Measurements from ENCODE around the gene KLK6.

DNA sequence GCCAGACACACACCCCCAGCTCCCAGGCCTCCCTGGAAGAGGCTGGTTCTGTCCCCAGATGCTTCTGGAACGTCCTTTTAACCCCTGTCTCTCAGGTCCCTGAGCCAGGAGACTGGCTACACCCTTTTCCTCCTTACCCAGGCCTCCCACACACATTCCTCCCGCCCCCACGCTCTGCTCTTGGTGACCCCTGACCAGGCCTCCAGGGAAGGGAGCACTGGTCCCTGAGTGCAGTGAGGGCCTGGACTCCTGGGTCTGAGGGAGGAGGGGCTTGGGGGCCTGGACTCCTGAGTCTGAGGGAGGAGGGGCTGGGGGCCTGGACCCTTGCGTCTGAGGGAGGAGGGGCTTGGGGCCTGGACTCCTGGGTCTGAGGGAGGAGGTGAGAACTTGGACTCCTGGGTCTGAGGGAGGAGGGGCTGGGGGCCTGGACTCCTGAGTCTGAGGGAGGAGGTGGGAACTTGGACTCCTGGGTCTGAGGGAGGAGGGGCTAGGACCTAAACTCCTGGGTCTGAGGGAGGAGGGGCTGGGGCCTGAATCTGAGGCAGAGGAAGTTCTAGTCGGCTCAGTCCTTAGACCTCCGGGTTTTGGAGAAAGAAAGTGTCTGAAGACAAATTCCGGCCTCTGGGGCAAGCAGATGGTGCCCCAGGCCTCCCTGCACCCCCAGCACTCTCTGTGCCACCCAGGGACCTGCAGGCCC, 527 bp downstream of the KLK6 start:
- TF ChIP-seq, protein P1, sequence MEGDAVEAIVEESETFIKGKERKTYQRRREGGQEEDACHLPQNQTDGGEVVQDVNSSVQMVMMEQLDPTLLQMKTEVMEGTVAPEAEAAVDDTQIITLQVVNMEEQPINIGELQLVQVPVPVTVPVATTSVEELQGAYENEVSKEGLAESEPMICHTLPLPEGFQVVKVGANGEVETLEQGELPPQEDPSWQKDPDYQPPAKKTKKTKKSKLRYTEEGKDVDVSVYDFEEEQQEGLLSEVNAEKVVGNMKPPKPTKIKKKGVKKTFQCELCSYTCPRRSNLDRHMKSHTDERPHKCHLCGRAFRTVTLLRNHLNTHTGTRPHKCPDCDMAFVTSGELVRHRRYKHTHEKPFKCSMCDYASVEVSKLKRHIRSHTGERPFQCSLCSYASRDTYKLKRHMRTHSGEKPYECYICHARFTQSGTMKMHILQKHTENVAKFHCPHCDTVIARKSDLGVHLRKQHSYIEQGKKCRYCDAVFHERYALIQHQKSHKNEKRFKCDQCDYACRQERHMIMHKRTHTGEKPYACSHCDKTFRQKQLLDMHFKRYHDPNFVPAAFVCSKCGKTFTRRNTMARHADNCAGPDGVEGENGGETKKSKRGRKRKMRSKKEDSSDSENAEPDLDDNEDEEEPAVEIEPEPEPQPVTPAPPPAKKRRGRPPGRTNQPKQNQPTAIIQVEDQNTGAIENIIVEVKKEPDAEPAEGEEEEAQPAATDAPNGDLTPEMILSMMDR (IDR thresholded peaks at IDR 0.05), result no peak
- no peak for TF ChIP-seq POLR2A (IDR thresholded peaks at IDR 0.05)
